Hematopoietic multipotent progenitor cell (in vitro differentiated cells): ENCODE measurements around the gene ETAA1. TPM values are rescaled to one million over a fixed set of nuclear protein-coding genes. Genes with fewer than 3 reads are reported as not detected.

Experiments used
- DNase-seq, 3 donors: peaks; one replicate each; pipeline ENCODE4 v3.0.0-alpha.2; 2011 to 2015; ENCODE audit warnings: low read depth in 2 of 3, low spot score in 2 of 3
- total RNA-seq: library from RNA; depleted of rRNA; stranded (reverse); fragments of >200 nt; gene quantifications from one replicate; pipeline ENCODE4 v1.2.3, GENCODE V29; 2012

Gene ETAA1
- 6.2 TPM for total RNA-seq

DNA sequence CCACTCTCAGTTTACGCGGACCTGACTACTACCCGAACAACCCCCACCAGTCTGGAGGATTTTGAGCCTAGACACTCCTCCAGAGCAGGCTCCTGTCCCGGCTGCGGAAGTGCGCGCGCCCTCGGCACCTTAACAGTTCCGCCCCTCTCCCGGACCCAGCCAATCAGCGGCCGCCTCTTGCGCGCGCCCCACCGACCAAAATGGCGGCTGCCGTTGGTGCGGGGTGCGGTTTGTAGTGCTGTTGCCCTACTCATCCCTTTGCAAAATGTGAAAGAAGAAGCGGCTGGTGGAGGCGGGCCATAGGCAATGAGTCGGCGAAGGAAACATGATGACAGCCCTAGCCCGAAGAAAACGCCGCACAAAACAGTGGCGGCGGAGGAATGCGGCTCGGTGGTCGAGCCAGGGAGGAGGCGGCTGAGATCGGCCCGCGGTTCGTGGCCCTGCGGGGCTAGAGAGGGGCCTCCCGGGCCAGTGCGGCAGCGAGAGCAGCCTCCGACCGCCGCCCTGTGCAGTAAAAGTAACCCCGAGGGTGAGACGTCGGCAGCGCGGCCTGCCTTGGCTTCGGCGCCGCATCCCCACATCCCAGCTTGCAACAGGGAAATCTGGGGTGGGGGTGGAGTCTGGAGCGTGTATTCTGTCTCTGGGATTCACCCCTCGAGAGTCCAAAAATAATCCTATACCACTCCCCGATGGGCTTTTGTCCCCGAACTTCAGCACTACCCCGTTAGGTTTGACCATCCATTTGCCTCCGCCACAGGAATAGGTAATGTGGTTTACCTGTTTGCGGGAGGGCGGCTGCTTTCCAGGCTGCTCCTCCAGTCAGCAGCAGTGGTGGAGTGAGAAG lies at the start of gene ETAA1:
TSS of gene ETAA1 (plus strand) at position 191 of the 844 bp plus-strand sequence. CDS start at position 307, 116 bp downstream.
- peak; percentile 77 to 96 (median 91) for DNase-seq

DNA sequence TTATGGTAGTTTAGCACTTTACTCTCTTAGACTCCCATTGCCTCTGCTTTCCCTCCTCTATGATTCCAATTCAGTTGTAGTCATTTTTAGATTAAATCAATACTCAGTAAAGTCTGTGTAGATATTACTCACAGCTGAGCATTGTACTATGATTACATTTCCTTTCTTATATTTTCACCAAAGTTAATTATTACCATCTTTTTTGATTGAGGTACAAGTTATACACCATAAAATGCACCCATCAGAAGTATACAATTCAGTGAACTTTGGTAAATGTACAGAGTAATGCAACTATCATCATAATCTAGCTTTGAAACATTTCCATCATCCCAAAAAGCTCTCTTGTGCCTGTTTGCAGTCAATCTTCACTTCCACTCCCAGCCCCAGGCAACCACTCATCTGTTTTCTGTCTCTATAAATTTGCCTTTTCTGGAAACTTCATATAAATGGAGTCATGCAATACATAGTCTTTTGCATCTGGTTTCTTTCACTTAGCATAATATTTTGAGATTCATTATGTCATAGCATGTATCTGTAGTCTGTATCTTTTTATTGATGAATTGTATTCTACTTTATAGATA lies 30.2 kb upstream of the ETAA1 start:
- DNase-seq = no peak

DNA sequence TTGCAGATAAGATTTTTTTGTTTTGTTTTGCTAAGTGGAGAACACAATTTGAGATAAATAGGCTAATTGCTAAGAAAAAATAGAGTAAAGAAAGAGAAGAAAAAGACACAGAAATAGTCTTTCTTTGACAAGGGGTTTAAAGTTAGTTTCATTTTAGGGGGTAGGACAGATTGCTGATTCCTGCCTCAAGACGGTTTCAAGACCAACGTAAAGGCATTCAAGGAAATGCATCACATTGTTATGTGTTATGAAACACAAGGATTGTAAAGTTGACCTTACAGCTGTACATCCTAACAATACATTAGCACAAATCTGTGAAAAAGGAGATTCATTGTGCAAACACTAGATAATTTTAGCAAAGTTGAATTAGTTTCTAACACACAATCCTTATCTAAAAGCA lies 22.7 kb upstream of the ETAA1 start:
- no peak for DNase-seq

DNA sequence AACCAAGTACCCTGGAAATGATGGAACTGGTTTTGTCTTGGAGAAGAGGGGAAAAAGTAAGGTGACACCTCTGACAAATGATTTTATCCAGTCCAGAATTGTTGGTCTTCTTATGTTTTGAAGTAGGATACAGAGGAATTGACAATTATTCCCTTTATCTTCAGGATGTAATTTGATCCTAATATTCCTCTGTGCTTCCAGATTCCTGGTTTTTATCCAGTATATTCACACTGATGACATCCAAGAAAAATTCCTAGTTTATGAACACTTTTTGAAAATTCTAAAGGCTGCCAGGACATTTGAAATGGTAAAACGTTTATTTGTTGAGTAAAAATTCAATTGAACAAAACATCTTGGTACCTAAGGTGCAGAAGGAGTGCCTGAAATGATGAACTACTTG lies 22.2 kb upstream of the ETAA1 start:
- DNase-seq = no peak

DNA sequence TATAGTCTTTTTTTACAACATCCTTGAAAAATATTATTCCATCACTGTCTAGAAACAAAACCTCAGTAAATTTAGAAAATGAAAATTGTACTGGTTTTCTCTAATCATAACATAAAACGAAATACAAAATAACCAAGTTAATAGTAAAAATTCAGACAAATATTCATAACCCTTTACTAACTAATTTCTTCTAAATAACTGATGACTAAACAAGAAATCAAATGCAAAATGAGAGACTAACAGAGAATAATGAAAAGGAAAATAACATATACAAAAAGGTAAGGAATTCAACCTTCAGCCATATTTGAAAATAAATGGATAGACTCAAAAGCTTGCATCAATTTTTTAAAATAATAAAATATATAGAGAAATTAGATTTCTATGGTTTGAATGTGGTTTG lies 18.6 kb upstream of the ETAA1 start:
- no peak for DNase-seq

DNA sequence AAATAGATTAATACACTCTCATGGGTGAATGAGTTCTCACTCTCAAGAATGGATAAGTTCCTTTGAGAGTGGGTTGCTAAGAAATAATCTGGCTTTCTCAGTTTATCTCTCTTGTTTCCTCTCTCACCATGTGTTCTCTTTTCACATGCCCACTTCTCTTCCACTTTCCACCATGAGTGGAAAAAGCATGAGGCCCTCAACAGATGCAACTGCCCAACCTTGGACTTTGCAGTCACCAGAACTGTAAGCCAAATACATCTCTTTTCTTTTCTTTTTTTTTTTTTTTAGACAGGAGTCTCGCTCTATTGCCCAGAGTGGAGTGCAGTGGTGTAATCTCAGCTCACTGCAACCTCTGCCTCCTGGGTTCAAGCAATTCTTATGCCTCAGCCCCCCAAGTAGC lies 18.1 kb upstream of the ETAA1 start:
- DNase-seq = no peak

DNA sequence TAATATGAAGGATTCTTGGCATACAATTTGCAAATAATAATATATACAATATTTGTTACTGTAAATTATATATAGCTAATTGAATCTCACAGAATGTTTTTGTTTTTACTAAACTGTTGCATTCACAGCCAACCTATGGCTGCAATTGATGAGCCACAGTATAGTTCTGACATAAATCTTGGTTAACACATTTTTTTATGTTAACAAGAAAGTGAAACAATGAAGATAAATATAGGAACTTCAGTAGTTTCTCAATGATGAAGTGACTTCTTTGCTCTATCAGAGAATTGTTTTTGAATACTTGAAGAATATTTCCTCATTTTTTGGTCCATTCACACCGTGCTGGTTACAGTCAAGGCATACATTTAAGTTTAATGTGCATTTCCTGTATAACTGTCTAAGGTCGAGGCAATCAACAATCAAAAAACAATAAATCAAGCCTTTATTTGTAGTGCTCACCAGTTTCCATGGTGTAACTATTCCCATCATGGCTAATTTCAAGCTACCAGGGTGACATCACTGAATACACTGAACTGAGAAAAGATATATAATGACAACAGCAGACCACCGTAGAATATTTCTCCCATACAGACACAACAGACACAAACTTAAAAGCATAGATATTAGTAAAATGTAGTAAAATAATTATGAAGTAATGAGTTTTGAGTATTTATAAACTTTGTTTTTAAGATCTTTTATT lies 12.9 kb upstream of the ETAA1 start:
- no peak for DNase-seq

DNA sequence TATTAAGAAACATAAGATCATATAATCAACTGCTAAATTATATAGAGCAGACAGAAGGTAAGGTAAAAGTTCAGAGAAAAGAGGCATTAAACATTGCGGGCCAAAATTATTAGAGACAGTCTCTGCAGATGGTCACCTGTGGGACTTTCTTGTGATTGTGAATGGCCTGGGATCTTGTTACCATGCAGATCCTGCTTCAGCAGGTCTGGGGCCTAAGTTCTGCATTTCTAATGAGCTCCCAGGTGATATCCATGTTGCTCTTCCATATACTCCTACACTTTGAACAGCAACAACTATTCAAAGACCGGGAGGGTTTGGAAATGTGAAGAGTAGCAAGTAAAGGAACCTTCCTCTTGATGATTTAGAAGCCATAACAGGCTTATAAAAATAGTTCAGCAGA lies 8.5 kb upstream of the ETAA1 start:
- DNase-seq = no peak

DNA sequence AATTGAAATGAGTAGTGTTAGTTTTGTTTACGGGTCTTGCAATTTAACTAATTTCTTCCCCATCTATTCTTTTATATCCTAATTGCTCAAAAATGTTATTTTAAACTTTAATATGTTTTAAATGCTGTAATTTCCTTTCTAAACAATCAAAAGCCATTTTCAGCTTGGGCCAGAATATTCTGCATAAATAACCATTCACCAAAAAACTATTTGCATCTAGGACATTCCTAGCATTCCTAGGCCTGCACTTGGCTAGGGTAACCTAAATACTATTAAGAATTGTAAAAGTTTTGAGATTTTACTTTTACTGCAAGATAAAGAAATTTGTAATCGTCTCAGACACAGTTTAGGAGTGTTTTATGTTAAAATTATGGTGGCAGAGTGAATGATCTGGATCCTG lies 7.8 kb upstream of the ETAA1 start:
- DNase-seq = no peak

DNA sequence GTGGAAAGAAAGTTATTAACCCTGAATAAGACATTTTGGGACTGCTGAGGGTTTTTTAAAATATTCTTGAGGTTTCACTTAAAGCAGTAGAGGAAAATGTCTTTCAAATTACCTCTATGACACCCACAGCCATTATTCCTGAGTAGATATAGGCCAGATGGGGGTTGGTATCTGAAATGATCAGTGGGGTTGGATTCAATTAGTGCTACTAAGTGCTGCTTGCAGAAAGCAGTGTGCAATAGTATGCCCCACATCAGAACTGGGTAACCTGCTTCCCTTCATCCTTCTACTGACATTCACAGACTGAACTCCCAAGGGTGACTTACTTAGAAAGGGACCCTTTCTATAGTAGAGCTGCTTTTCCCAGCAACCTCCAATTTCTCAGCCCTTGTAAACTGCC lies 7.3 kb upstream of the ETAA1 start:
- DNase-seq = no peak

DNA sequence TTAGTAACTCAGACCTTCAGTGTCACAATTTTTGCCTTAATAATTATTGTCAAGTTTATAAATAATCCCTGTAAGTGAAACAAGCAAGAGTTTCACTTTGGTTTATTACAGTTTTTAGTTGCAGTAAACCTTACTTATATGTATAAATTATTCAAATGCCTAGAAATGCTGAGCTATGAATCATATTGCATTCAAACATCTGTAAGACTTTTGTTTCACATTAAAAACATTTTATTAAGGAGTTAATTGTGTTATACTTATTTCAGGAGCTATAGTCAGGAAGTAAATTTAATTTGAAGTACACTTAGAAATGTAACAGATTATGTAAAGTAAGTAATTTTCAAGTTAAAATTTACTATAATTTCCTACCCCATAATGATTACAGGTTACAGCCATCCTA lies 3.9 kb upstream of the ETAA1 start:
- no peak for DNase-seq

DNA sequence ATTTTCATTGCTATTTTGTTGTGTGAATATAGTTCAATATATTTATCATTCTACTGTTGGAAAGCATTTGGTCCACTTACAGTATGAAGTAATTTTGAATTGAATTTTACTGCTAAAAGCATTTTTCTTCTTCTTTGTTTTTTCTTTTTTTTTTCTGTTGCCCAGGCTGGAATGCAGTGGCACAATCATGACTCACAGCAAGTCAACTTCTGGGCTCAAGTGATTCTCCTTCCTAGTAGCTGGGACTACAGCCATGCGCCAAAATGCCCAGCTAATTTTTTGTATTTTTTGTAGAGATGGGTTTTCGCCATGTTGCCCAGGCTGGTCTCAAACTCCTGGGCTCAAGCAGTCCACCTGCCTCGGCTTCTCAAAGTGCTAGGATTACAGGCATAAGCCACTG lies 2.4 kb upstream of the ETAA1 start:
- no peak for DNase-seq

DNA sequence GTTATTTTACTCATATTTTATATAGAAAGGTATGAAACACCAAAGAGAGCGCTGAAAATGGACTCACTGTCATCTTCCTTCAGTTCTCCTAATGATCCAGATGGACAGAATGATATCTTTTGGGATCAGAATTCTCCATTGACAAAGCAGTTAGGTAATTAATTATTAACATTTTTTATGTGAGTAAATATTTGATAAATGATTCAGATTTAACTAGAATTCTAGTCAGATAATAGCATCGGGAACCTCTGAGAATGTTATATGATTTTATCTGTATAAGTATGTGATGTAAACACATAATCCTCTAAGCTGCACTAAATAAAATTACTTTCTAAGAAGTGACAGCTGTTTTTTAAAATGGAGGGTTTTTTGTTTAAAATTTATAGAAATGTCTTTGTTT lies 2.0 kb downstream of the ETAA1 start:
- no peak for DNase-seq

DNA sequence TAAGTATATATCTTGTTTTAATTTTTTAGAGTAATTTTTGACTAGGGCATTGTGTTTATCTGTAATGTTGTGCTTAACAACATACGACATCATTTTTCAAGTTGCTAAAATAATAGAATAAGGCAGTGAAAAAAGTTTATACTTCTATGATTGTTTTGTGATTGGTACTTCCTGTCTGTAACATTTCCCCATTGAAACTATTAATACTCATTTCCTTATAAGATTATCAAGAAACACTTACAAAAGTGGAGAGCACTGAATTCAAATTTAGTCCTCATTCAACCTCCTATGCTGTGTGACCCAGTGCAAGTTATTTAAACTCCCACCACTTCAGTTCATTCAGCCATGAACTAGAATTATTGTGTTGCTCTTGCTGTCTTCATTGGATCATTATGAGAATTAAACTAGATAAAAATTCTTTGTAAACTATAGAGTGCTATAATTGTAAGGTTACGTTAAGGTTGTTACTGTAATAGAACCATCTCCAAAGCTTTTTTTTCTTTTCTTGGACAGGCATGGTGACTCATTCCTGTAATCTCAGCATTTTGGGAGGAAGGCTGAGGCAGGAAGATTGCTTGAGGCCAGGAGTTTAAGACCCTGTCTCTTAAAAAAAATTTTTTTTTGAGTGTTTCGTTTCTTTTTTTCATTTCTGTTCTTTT lies 2.8 kb downstream of the ETAA1 start:
- DNase-seq = no peak

DNA sequence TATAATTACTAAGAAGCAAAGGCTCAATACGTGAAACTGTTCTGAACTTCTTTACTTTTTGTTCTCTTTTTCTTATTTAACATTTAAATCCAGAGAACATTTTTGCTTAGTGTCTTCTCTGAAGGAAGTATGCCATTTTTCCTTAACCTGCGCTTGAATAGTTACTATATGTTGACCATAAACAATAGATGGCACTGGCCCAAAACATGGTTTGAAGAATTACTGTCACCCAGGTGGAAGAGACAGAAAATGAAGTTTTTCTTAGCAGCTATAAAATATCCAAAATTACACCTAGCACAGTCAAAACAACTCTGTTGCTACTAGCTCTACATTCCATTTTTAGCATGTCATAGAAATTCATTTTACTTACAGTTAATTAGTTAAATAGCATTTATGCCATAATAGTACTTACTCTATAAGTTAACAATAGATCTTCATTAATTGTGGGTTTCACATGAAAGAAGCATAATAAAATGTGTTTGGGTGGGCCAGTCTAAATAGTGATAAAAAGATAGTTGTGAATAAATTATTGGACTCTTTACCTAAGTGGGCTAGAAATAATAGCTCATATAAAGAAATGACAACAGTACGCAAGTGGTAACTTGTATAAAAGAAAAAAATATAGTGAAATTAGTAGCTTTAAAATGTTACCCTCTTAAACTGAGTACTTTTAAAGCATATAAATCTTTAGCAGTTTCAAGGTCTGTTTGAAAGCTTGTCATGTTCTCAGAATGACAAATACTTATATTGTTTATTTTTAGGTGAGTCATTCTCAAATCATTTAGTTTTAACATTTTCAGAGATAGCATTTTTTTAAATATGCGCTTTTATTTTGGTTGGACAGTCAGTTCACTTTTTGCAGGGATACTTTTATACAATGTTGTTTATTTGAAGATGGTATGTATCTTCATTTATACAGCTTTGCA lies 3.7 kb downstream of the ETAA1 start:
- no peak for DNase-seq

DNA sequence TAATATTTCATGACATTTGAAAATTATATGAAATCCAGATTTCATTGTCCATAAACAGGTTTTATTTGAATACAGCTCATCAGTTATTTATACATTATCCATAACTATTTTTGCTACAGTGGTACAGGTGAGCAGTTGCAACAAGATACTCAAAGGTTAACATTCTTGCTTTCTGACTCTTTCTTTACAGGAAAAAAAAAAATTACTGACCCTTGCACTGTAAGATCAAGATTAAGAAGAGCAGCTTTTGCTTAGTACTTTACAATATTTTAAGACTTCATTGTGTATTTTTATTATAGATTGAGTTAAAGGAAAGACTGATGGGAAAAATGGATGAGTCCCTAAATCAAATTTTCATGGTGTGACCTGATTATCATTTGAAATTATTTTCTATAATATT lies 11.2 kb downstream of the ETAA1 start:
- no peak for DNase-seq

DNA sequence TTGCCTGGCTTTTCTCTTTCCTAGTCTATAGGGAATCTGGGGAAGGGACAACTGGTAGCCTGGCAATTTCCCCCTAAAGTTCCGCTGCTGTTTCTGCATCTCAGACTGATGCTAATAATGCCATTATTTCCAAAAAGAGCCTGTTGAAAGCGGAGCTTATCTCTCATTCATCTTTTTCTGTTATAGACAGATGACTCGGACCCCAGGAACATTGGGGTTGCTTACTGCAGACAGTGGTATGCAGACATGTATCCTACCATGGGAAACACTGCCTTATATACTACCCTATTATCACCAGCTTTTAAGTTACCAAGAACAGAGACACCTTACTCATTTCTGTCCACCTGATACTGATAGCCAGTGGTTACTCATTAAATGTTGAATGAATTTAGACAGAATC lies 15.3 kb downstream of the ETAA1 start:
- no peak for DNase-seq

DNA sequence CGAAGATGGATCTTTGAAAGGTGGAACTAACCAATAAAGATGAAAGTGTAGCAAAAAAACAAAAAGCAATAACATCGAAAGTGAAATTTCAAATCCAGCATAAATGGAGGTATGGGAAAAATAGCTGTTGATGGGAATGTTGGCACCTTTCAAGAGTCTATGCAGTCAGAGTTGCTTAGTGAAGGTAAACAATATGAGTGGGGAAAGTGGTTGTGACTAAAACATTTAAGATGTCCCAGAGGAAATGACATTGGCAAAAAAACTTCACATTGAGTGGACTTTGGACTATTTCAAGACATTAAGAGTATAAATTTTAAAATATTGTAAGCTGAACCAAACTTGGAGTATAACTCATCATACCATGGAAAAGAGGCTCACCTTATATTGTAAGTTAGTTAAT lies 17.7 kb downstream of the ETAA1 start:
- no peak for DNase-seq

DNA sequence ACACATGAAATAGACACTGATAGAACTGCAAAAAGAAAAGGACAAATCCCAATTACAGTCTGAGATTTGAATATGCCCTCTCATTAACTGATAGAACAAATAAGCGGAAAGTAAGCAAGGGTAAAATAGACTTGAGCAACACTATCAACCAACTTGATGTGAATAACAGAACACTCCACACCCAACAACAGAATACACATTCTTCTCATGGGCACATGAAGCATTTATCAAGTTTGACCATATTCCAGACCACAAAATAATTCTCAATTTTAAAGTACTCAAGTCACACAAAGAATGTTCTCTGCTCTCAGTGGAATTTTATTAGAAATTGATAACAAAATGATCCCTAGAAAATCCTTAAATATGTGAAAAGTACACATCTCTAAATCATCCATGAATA lies 19.0 kb downstream of the ETAA1 start:
- no peak for DNase-seq

DNA sequence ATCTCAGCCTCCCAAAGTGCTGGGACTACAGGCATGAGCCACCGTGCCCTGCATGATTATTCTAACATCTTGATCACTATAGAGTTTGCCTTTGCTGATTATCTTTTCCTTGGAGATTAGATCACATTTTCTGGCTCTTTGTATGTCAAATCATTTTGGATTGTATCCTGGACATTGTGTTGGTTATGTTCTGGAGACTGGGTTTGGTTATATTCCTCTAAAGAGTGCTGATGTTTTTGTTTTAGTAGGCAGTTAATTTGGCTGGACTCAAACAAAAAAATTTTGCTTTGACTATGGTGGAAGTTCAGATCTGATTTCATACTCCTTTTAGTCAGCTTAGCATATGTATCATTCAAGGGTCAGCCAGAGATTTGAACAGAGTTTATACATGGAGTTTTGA lies 26.4 kb downstream of the ETAA1 start:
- DNase-seq = no peak
